ENCODE results near the gene NUP214. TPM values are rescaled to one million over a fixed set of nuclear protein-coding genes. Genes with fewer than 3 reads are reported as not detected.
"Not testable (repeated sequence)": the region's sequence is repeated elsewhere in the genome, so short reads cannot be mapped to it uniquely, and the experiment has no call there.

The NUP214 gene
- total RNA-seq, 2 donors from 2014 or later: 105 to 107 TPM

GRCh38 chr9:131263701-131264100 is 138.3 kb downstream of the NUP214 start:
- DNase-seq (no peak), ATAC-seq (no peak)
- no peaks in the 10 kb centered on the region for H3K9me3 ChIP-seq (ENCODE audit: control insufficient read depth, low read length, poor library complexity, severe bottlenecking)
- Mint-ChIP-seq H3K36me3 (ENCODE audit: low read depth) (peaks cover 10% of the 10 kb centered on the region), H3K27me3 (no peaks in the 10 kb centered on the region), H3K4me1 (peaks cover 40% of the 10 kb centered on the region), H3K4me3 (peak overlapping the region; percentile 95), H3K27ac (peak overlapping the region; percentile 99)

DNA sequence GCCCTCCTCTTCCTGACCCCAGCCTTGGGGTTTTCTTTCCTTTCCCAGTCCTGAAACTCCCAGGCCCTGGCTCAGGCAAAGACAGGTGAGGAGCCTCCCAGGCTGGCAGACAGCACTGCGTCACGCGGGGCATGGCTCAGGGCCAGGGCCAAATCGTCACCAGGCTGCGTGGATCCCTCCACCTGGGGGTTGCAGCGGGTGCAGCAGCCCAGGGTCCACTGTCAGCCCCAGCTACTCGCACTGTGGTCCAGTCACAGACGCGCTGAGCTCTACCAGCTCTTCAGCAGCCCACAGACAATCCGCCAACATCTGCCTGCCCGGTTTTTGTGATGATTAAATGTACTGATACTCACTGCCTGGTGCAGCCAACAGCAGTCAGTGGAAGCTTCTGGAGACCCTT is 138.8 kb downstream of the NUP214 start:
- Mint-ChIP-seq H3K27ac (peak overlapping the region; percentile 99), H3K4me3 (peak overlapping the region; percentile 95), H3K27me3 (no peaks in the 10 kb centered on the region), H3K4me1 (peaks cover 42% of the 10 kb centered on the region), H3K36me3 (ENCODE audit: low read depth) (peaks cover 10% of the 10 kb centered on the region)
- peak in 1 of 3 donors; percentile 36 for DNase-seq
- peak; percentile 12 for ATAC-seq
- H3K9me3 ChIP-seq (ENCODE audit: control insufficient read depth, low read length, poor library complexity, severe bottlenecking): no peaks in the 10 kb centered on the region

DNA sequence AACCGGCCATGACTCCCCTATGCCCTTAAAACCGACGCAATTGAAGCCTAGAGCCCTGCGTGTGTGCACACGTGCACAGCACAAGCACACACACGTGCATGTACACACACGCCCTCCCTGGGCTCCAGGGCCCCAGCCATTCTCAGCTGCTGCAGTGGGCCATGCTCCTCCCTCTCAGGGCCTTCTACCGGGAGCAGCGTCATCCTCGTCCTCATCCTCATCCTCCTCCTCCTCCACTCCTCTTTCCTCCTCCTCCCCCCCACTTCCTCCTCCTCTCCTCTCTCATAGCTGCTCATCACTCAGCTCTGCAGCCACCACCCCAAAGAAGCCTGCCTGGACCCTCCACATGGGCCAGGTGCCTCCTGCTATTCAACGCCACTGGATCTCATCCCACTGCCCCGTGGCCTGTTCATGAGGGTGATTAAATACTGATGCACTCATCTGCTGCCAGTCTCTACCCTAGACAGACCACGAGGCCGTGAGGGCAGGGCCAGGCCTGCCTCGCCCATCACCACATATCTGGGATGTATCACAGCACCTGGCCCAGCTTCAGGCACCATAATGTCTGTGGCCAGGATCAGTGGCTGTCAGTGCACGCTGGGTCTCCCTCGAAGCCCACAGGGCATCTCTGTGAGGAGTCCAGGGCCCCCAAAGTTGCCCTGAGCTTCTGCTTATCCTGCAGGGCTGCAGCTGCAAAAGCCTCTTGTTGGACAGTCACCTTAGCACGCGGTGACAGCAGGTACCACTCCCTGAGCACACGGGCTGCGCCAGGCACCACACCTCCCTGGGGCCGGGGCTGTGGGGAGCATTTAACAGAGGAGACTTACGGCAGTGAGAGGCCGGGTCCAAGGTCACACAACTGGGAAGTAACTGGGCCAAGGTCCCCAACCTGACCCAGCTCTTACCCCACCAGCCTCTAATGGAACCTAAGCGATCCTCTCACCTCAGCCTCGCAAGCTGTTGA is 141.2 kb downstream of the NUP214 start:
- Mint-ChIP-seq H3K36me3 (ENCODE audit: low read depth) (peaks cover 10% of the 10 kb centered on the region), H3K4me1 (peaks cover 55% of the 10 kb centered on the region), H3K4me3 (peak overlapping the region; percentile 95), H3K27me3 (no peaks in the 10 kb centered on the region), H3K27ac (peak overlapping the region; percentile 99)
- H3K9me3 ChIP-seq (ENCODE audit: control insufficient read depth, low read length, poor library complexity, severe bottlenecking): no peaks in the 10 kb centered on the region
- DNase-seq (peak in 1 of 3 donors; percentile 34), ATAC-seq (peak; percentile 16)

GRCh38 chr9:131270171-131271015 is 145.0 kb downstream of the NUP214 start:
- peak overlapping the region; percentile 99 for H3K27ac Mint-ChIP-seq
- peak; percentile 19 for ATAC-seq
- H3K36me3 Mint-ChIP-seq (ENCODE audit: low read depth): peaks cover 5% of the 10 kb centered on the region
- peaks cover 58% of the 10 kb centered on the region for H3K4me1 Mint-ChIP-seq
- DNase-seq: peak in 1 of 3 donors; percentile 45
- H3K9me3 ChIP-seq (ENCODE audit: control insufficient read depth, low read length, poor library complexity, severe bottlenecking): no peaks in the 10 kb centered on the region
- H3K4me3 Mint-ChIP-seq: peak overlapping the region; percentile 98
- H3K27me3 Mint-ChIP-seq: no peaks in the 10 kb centered on the region

GRCh38 chr9:131271016-131271273 is 145.6 kb downstream of the NUP214 start:
- not testable (repeated sequence) for ATAC-seq; H3K9me3 ChIP-seq (ENCODE audit: control insufficient read depth, low read length, poor library complexity, severe bottlenecking); H3K27me3 Mint-ChIP-seq; H3K36me3 Mint-ChIP-seq (ENCODE audit: low read depth); DNase-seq
- Mint-ChIP-seq H3K4me1 (peaks cover 58% of the 10 kb centered on the region), H3K4me3 (peak overlapping the region; percentile 98), H3K27ac (peak overlapping the region; percentile 99)

GRCh38 chr9:131271506-131271931 is 146.1 kb downstream of the NUP214 start:
- Mint-ChIP-seq H3K27ac (peak overlapping the region; percentile 99), H3K4me3 (peak overlapping the region; percentile 98), H3K36me3 (ENCODE audit: low read depth) (peaks cover 5% of the 10 kb centered on the region), H3K4me1 (peaks cover 52% of the 10 kb centered on the region), H3K27me3 (no peaks in the 10 kb centered on the region)
- DNase-seq: no peak
- ATAC-seq: no peak
- H3K9me3 ChIP-seq (ENCODE audit: control insufficient read depth, low read length, poor library complexity, severe bottlenecking): no peaks in the 10 kb centered on the region

- peaks cover 46% of the 10 kb centered on the region for H3K4me1 Mint-ChIP-seq
- ATAC-seq (no peak), DNase-seq (no peak)
- H3K4me3 Mint-ChIP-seq: peak overlapping the region; percentile 98
- peaks cover 5% of the 10 kb centered on the region for H3K36me3 Mint-ChIP-seq (ENCODE audit: low read depth)
- H3K9me3 ChIP-seq (ENCODE audit: control insufficient read depth, low read length, poor library complexity, severe bottlenecking): no peaks in the 10 kb centered on the region
- no peaks in the 10 kb centered on the region for H3K27me3 Mint-ChIP-seq
- peak overlapping the region; percentile 99 for H3K27ac Mint-ChIP-seq
Observed at GRCh38 chr9:131272212-131272611, 146.8 kb downstream of the NUP214 start.

DNA sequence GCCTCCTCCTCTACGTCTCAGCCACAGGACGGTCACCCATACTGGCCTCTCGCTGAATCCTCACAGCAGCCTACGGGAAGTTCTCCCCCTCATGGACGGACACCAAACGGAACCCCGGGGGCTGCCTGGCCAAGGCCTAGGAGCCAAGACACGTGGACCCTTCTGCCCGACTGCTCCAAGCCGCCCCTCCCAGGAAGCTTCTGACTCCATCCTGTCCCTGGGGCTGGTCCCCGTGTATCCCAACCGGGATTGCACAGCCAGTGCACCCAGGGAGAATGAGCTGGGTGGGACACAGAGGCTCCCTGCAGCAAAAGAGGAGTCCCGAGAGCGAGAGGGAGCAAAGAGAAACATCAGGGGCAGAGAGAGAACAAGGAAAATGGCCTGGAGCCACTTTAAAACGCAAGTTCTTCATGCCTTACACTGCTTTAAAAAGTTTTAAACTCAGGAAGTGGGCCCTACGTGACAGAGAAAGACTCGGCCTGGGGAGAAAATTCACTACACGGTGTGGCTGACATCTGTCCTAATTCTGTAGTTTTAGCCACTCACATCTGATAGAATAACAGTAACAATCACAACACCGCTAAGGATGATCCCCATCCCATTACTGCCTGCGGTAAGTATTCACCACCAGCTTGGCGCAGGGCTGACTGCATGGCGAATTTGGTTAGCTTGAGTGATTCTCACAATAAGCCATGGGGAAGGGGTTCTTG is 147.9 kb downstream of the NUP214 start:
- peaks cover 48% of the 10 kb centered on the region for H3K4me1 Mint-ChIP-seq
- peaks cover 5% of the 10 kb centered on the region for H3K36me3 Mint-ChIP-seq (ENCODE audit: low read depth)
- H3K9me3 ChIP-seq (ENCODE audit: control insufficient read depth, low read length, poor library complexity, severe bottlenecking): no peaks in the 10 kb centered on the region
- ATAC-seq: no peak
- peak overlapping the region; percentile 99 for H3K27ac Mint-ChIP-seq
- no peak for DNase-seq
- no peaks in the 10 kb centered on the region for H3K27me3 Mint-ChIP-seq
- H3K4me3 Mint-ChIP-seq: peak overlapping the region; percentile 98

GRCh38 chr9:131273856-131274673 is 148.7 kb downstream of the NUP214 start:
- no peak for DNase-seq
- peak overlapping the region; percentile 98 for H3K4me3 Mint-ChIP-seq
- peaks cover 5% of the 10 kb centered on the region for H3K36me3 Mint-ChIP-seq (ENCODE audit: low read depth)

DNA sequence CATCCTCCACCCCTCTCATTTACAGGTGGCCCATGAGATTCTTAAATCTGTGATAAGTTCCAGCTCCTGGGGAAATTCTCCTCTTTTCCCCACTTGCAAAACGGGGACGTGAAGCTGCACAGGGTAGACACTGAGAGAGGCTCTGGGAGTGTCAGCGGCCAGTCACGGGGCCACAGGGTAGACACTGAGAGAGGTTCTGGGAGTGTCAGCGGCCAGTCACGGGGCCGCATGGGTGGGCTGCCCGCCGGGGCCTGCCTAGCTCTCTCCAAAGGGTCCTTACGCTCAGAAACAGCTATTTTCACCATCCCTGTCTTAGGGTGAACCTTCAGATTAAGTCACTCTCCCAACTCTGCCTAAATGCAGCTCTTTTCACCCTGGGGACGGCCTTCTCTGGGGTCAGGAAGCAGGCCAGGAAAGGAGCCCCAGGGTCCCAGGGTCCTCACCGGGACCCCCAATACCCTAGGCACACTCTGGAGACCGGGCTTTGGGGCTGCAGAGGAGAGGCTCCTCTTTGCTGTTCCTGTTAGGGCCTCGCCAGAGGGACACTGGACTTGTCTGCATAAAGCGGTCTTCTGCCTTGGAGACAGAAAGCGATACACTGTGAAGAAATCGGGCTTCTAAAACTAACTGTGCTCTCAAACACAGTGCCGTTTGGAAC is 149.4 kb downstream of the NUP214 start:
- DNase-seq: no peak
- no peak for ATAC-seq
- H3K36me3 Mint-ChIP-seq (ENCODE audit: low read depth): peaks cover 5% of the 10 kb centered on the region
- H3K9me3 ChIP-seq (ENCODE audit: control insufficient read depth, low read length, poor library complexity, severe bottlenecking): no peaks in the 10 kb centered on the region
- no peaks in the 10 kb centered on the region for H3K27me3 Mint-ChIP-seq
- H3K4me3 Mint-ChIP-seq: peak overlapping the region; percentile 98
- peak overlapping the region; percentile 99 for H3K27ac Mint-ChIP-seq
- peaks cover 46% of the 10 kb centered on the region for H3K4me1 Mint-ChIP-seq

More at GRCh38 chr9:131273856-131274673, 148.7 kb downstream of the NUP214 start:
- H3K27me3 Mint-ChIP-seq: no peaks in the 10 kb centered on the region
- ATAC-seq: no peak
- peaks cover 51% of the 10 kb centered on the region for H3K4me1 Mint-ChIP-seq
- no peaks in the 10 kb centered on the region for H3K9me3 ChIP-seq (ENCODE audit: control insufficient read depth, low read length, poor library complexity, severe bottlenecking)
- peak overlapping the region; percentile 99 for H3K27ac Mint-ChIP-seq

GRCh38 chr9:131275332-131276093 is 150.1 kb downstream of the NUP214 start:
- no peak for ATAC-seq
- no peak for DNase-seq
- peak overlapping the region; percentile 98 for H3K4me3 Mint-ChIP-seq

More at GRCh38 chr9:131275332-131276093, 150.1 kb downstream of the NUP214 start:
- Mint-ChIP-seq H3K27me3 (no peaks in the 10 kb centered on the region), H3K27ac (peak overlapping the region; percentile 99), H3K36me3 (ENCODE audit: low read depth) (peaks cover 5% of the 10 kb centered on the region), H3K4me1 (peaks cover 42% of the 10 kb centered on the region)
- no peaks in the 10 kb centered on the region for H3K9me3 ChIP-seq (ENCODE audit: control insufficient read depth, low read length, poor library complexity, severe bottlenecking)

All from T-helper 17 cell (primary cell).